Smooth muscle cell (in vitro differentiated cells): Measurements from ENCODE around the gene WASHC2C. TPM values are rescaled to one million over a fixed set of nuclear protein-coding genes. Genes with fewer than 3 reads are reported as not detected.
"Not testable (repeated sequence)": the region's sequence is repeated elsewhere in the genome, so short reads cannot be mapped to it uniquely, and the experiment has no call there.

Experiments used
- DNase-seq: peaks from one replicate; lab custom pipeline; 2025; ENCODE audit not compliant: unreplicated experiment; lab: John Stamatoyannopoulos, UW
- H2AFZ ChIP-seq: fragments of 200-600 bp; sonication (generic); 2 replicates; pipeline ENCODE4 v1.6.0; 2016; ENCODE audit warnings: antibody characterized with exemption, low read depth, mild to moderate bottlenecking
- H3F3A ChIP-seq: fragments of 200-600 bp; sonication (generic); 2 replicates; pipeline ENCODE4 v1.6.0; 2017; ENCODE audit warnings: antibody characterized with exemption, low read depth
- H3K27ac ChIP-seq: fragments of 200-600 bp; sonication (generic); 2 replicates; pipeline ENCODE4 v1.5.1; 2016; ENCODE audit warnings: low read depth, mild to moderate bottlenecking
- H3K27me3 ChIP-seq: fragments of 200-600 bp; sonication (generic); 2 replicates; pipeline ENCODE4 v1.6.1; 2016; ENCODE audit warnings: low read depth, mild to moderate bottlenecking
- H3K36me3 ChIP-seq: fragments of 200-600 bp; sonication (generic); 2 replicates; pipeline ENCODE4 v1.5.1; 2016; ENCODE audit warnings: low read depth
- H3K4me1 ChIP-seq: fragments of 200-600 bp; sonication (generic); 2 replicates; pipeline ENCODE4 v1.5.1; 2016; ENCODE audit warnings: low read depth
- H3K4me2 ChIP-seq: fragments of 200-600 bp; sonication (generic); 2 replicates; pipeline ENCODE4 v1.6.0; 2016; ENCODE audit warnings: mild to moderate bottlenecking
- H3K4me3 ChIP-seq: fragments of 200-600 bp; sonication (generic); 2 replicates; pipeline ENCODE4 v1.5.1; 2016; ENCODE audit warnings: mild to moderate bottlenecking
- H3K79me2 ChIP-seq: fragments of 200-600 bp; sonication (generic); 2 replicates; pipeline ENCODE4 v1.6.0; 2016; ENCODE audit warnings: low read depth, mild to moderate bottlenecking
- H3K9ac ChIP-seq: fragments of 200-600 bp; sonication (generic); 2 replicates; pipeline ENCODE4 v1.6.0; 2016; ENCODE audit warnings: low read depth
- H3K9me3 ChIP-seq: fragments of 200-600 bp; sonication (generic); replicated peaks from 2 replicates; pipeline ENCODE4 v1.5.1; 2016; ENCODE audit warnings: low read depth
- H4K20me1 ChIP-seq: fragments of 200-600 bp; sonication (generic); 2 replicates; pipeline ENCODE4 v1.6.0; 2016; ENCODE audit warnings: low read depth
- WGBS: methylation state at CpG from one replicate; pipeline ENCODE4 v1.1.7; 2016; ENCODE audit warnings: low lambda C conversion rate; 5-methylcytosine and 5-hydroxymethylcytosine counted together
- polyA plus RNA-seq: library from polyadenylated mRNA; unstranded; fragments of >200 nt; fragmentation: Nextera tagmentation; extraction: Ambion mirVana; gene quantifications from 2 replicates; pipeline ENCODE4 v1.2.1, GENCODE V29; 2016
- total RNA-seq: library from RNA; depleted of rRNA; stranded (reverse); fragments of >200 nt; gene quantifications from 2 replicates; pipeline ENCODE4 v1.2.3, GENCODE V29; 2014

The WASHC2C gene
- total and polyA plus RNA-seq, 2 experiments from 2014 or later: 15.1 to 15.9 TPM

GRCh38 chr10:45755083-45755482 is 28.0 kb downstream of the WASHC2C start:
- not testable (repeated sequence) for H4K20me1 ChIP-seq, H3K36me3 ChIP-seq, H3K4me1 ChIP-seq, H3K27ac ChIP-seq, H2AFZ ChIP-seq, H3K4me3 ChIP-seq, DNase-seq, H3K9me3 ChIP-seq, H3K27me3 ChIP-seq, H3F3A ChIP-seq, H3K79me2 ChIP-seq, H3K9ac ChIP-seq, H3K4me2 ChIP-seq
- WGBS: 96% methylated on average over 4 of the region's 5 CpGs

GRCh38 chr10:45756065-45756464 is 29.0 kb downstream of the WASHC2C start:
- H3K4me3 ChIP-seq, H3K9me3 ChIP-seq, H3K9ac ChIP-seq, DNase-seq, H2AFZ ChIP-seq, H3K36me3 ChIP-seq, H3K4me1 ChIP-seq, H3F3A ChIP-seq, H4K20me1 ChIP-seq, H3K27me3 ChIP-seq, H3K79me2 ChIP-seq, H3K4me2 ChIP-seq, H3K27ac ChIP-seq: not testable (repeated sequence)
- WGBS: 82% methylated on average over 1 of the region's 3 CpGs

DNA sequence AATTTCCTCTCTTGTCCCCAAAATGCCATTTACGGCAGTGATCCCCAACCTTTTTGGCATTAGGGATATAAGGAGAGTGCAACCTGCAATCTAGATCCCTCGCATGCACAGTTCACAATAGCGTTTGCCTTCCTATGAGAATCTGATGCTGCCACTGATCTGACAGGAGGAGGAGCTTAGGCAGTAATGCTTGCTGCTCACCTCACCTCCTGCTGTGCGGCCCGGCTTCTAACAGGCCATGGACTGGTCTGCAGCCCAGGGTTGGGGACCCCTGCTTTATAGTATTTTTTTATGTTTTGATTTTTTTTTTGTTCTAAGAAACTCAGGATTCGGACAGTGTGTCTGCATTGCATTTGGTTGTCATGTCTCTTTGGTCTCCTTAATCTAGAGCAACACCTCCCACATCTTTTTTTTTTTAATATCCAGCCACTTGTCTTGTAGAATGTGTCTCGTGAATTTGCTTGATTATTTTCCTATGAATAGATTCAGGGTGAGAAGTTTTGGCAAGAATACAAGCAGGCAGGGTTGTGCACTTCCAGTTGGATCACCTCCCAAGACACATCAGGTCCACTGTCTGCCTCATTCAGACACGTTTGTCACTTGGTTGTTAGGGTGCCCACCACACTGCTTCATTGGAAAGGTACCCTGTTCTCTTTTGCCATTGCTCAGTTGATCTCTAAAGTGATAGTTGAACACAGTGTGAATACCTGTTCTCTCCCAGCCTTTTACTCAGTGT is 30.8 kb downstream of the WASHC2C start:
- not testable (repeated sequence) for H3K9me3 ChIP-seq, H3F3A ChIP-seq, H3K4me1 ChIP-seq, H2AFZ ChIP-seq, H4K20me1 ChIP-seq, H3K4me2 ChIP-seq, H3K79me2 ChIP-seq, H3K4me3 ChIP-seq, DNase-seq, H3K9ac ChIP-seq, H3K27ac ChIP-seq, H3K36me3 ChIP-seq, H3K27me3 ChIP-seq
- 95% methylated on average over 8 of the region's 8 CpGs for WGBS

DNA sequence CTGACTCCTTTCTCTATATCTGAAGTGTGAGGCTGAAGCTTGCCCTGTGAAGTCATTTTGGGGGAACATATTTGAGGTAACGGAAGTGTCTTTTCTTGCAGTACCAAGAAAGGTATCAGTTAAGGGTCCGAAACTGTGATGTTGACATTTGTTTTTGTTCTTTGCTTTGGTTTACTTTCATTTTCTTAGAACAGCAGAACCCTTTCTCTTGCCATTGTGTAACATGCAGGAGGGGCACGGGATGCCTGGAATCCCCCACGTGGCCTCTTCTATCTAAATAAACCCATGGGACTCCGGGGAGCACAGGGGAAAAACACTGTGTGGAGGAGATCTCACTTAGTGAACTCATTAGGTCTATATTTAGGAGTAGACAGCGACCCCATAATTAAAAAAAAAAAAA is 34.6 kb downstream of the WASHC2C start:
- H2AFZ ChIP-seq, DNase-seq: not testable (repeated sequence)
- whole genome bisulfite sequencing: 82% methylated on average over 6 of the region's 6 CpGs

DNA sequence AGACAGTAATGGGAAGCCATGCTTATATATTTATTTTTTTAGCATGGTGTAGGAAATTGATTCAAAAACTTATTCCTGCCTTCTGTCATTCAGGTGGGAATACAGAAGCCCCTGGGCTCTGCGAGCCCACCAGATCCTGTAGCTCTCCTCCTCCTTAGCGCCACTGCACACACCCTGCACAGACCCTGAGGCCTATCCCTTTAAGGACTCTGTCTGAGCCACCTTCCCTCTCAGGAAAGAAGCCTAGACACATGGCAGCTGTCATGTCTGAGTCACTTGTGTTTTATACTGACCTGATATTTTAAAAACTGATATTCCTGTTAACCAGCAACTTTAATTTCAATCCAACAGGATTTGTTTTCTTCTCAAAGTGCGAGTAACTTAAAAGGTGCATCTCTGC is 36.0 kb downstream of the WASHC2C start:
- not testable (repeated sequence) for H3K4me2 ChIP-seq, H3F3A ChIP-seq, H3K4me1 ChIP-seq, H3K9ac ChIP-seq, H3K36me3 ChIP-seq, H3K79me2 ChIP-seq, H3K27me3 ChIP-seq, H3K9me3 ChIP-seq, DNase-seq, H3K27ac ChIP-seq, H4K20me1 ChIP-seq, H2AFZ ChIP-seq, H3K4me3 ChIP-seq
- 100% methylated on average over 2 of the region's 3 CpGs for WGBS

More for the DNA sequence above, 34.6 kb downstream of the WASHC2C start:
- H3K36me3 ChIP-seq, H3F3A ChIP-seq, H3K4me1 ChIP-seq, H3K27ac ChIP-seq, H3K9ac ChIP-seq, H3K4me3 ChIP-seq, H3K4me2 ChIP-seq, H3K27me3 ChIP-seq, H4K20me1 ChIP-seq, H3K9me3 ChIP-seq, H3K79me2 ChIP-seq: not testable (repeated sequence)

- H3K27ac ChIP-seq, H3K79me2 ChIP-seq, H3K4me2 ChIP-seq, H3K27me3 ChIP-seq, H3K9ac ChIP-seq, H3F3A ChIP-seq, H3K36me3 ChIP-seq, H3K4me1 ChIP-seq, H4K20me1 ChIP-seq, H3K4me3 ChIP-seq, DNase-seq, H2AFZ ChIP-seq, H3K9me3 ChIP-seq: not testable (repeated sequence)
- 93% methylated on average over 4 of the region's 4 CpGs for WGBS
Observed at GRCh38 chr10:45768334-45768733, 41.3 kb downstream of the WASHC2C start.

DNA sequence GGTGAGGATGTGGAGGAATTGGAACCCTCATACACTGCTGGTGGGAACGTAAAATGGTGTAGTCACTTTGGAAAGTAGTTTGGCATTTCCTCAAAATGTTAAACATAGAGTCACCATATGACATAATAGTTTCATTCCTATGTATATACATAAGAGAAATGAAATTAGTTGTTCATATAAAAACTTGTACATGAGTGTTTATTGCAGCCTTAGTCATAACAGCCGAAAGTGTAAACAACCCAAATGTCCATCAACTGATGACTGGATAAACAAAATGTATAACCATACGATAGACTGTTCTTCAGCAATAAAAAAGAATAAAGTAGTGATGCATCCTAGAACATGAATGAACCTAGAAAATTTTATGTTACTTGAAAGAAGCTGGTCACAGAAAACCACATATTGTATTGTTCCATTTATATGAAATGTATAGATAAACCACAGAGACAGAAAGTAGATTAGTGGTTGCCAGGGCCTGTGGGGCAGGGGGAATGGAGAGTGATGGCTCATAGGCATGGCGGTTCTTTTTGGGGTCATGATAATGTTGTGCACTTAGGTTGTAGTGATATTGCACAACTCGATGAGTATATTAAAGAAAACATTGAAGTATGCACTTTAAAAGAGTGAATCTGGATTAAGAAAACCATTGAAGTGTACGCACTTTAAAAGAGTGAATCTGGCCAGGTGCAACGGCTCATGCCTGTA is 44.8 kb downstream of the WASHC2C start:
- not testable (repeated sequence) for H3F3A ChIP-seq, H2AFZ ChIP-seq, H3K27ac ChIP-seq, H3K9me3 ChIP-seq, H3K4me3 ChIP-seq, H3K9ac ChIP-seq, H3K27me3 ChIP-seq, DNase-seq, H4K20me1 ChIP-seq, H3K79me2 ChIP-seq, H3K36me3 ChIP-seq, H3K4me1 ChIP-seq, H3K4me2 ChIP-seq
- WGBS: 98% methylated on average over 6 of the region's 7 CpGs

GRCh38 chr10:45786217-45786616 is 59.2 kb downstream of the WASHC2C start:
- not testable (repeated sequence) for DNase-seq, H3K4me2 ChIP-seq, H3K79me2 ChIP-seq, H3K27me3 ChIP-seq, H3K27ac ChIP-seq, H3K9me3 ChIP-seq, H3F3A ChIP-seq, H3K4me1 ChIP-seq, H3K9ac ChIP-seq, H3K36me3 ChIP-seq, H3K4me3 ChIP-seq, H4K20me1 ChIP-seq, H2AFZ ChIP-seq
- WGBS: 100% methylated on average over 1 of the region's 1 CpG
